ENCODE results near the gene LYST.

Gene LYST

GRCh38 chr1:235885655-235886262, 19.1 kb upstream of the LYST start:
- no peak for DNase-seq (ENCODE audit: low read depth in 3 of 3)

- DNase-seq (ENCODE audit: low read depth in 3 of 3): no peak
Observed at GRCh38 chr1:235883261-235883927, 16.7 kb upstream of the LYST start.

GRCh38 chr1:235882816-235883215, 16.1 kb upstream of the LYST start:
- no peak for DNase-seq (ENCODE audit: low read depth in 3 of 3)

- DNase-seq (ENCODE audit: low read depth in 3 of 3): no peak
Observed at GRCh38 chr1:235881930-235882700, 15.4 kb upstream of the LYST start.

GRCh38 chr1:235878082-235878811, 11.5 kb upstream of the LYST start:
- DNase-seq (ENCODE audit: low read depth in 3 of 3): no peak

GRCh38 chr1:235876402-235876841, 9.7 kb upstream of the LYST start:
- no peak for DNase-seq (ENCODE audit: low read depth in 3 of 3)

- DNase-seq (ENCODE audit: low read depth in 3 of 3): no peak
Observed at GRCh38 chr1:235875036-235875597, 8.4 kb upstream of the LYST start.

GRCh38 chr1:235874261-235874660, 7.6 kb upstream of the LYST start:
- DNase-seq (ENCODE audit: low read depth in 3 of 3): no peak

GRCh38 chr1:235873571-235873970, 6.9 kb upstream of the LYST start:
- DNase-seq (ENCODE audit: low read depth in 3 of 3): no peak

GRCh38 chr1:235873045-235873444, 6.3 kb upstream of the LYST start:
- DNase-seq (ENCODE audit: low read depth in 3 of 3): no peak

- DNase-seq (ENCODE audit: low read depth in 3 of 3): no peak
Observed at GRCh38 chr1:235872270-235872669, 5.6 kb upstream of the LYST start.

- no peak for DNase-seq (ENCODE audit: low read depth in 3 of 3)
Observed at GRCh38 chr1:235867903-235868469, 1.3 kb upstream of the LYST start.

GRCh38 chr1:235866913-235867845, 473 bp upstream of the LYST start:
- peak; percentile 94 to 97 (median 95) for DNase-seq (ENCODE audit: low read depth in 3 of 3)

- DNase-seq (ENCODE audit: low read depth in 3 of 3): no peak
Observed at GRCh38 chr1:235865565-235866204, 1.0 kb downstream of the LYST start.

- DNase-seq (ENCODE audit: low read depth in 3 of 3): no peak
Observed at GRCh38 chr1:235864931-235865525, 1.7 kb downstream of the LYST start.

GRCh38 chr1:235864469-235864868, 2.2 kb downstream of the LYST start:
- no peak for DNase-seq (ENCODE audit: low read depth in 3 of 3)

- DNase-seq (ENCODE audit: low read depth in 3 of 3): no peak
Observed at GRCh38 chr1:235863699-235864093, 3.0 kb downstream of the LYST start.

- no peak for DNase-seq (ENCODE audit: low read depth in 3 of 3)
Observed at GRCh38 chr1:235861857-235862256, 4.8 kb downstream of the LYST start.

- no peak for DNase-seq (ENCODE audit: low read depth in 3 of 3)
Observed at GRCh38 chr1:235860829-235861228, 5.9 kb downstream of the LYST start.

GRCh38 chr1:235859789-235860188, 6.9 kb downstream of the LYST start:
- DNase-seq (ENCODE audit: low read depth in 3 of 3): no peak

Data from stimulated activated CD4-positive, alpha-beta T cell treated with anti-CD3 and anti-CD28 coated beads, TNF-alpha, amount 100 ng/mL, for 4 hours (primary cell).